Brain microvascular endothelial cell (primary cell): ENCODE data around the gene SELP.

Experiments used
- DNase-seq: peaks from one replicate; pipeline ENCODE4 v3.0.0-alpha.2; 2020
- H3K27ac ChIP-seq: fragments of 250-450 bp; sonication (Bioruptor Pico); 2 replicates; pipeline ENCODE4 v1.5.1; 2020; ENCODE audit warnings: mild to moderate bottlenecking, moderate library complexity
- H3K27me3 ChIP-seq: fragments of 250-450 bp; sonication (Bioruptor Pico); replicated peaks from 2 replicates; pipeline ENCODE4 v1.5.1; 2020; ENCODE audit warnings: mild to moderate bottlenecking
- H3K36me3 ChIP-seq: fragments of 250-450 bp; sonication (Bioruptor Pico); replicated peaks from 2 replicates; pipeline ENCODE4 v1.5.1; 2020; ENCODE audit warnings: mild to moderate bottlenecking
- H3K4me3 ChIP-seq: 2 replicates; pipeline ENCODE4 v1.5.1; 2011; ENCODE audit warnings: low read depth, mild to moderate bottlenecking, control low read depth, low read length, moderate library complexity
- in situ Hi-C: cut with HindIII; loops from 2 replicates; pipeline ENCODE4 v1.10.0; 2017; ENCODE audit warnings: low sequenced_read_pairs, low pct_ligation_motif_present
- TF ChIP-seq, protein P1 (sequence below): IDR thresholded peaks from 2 replicates; pipeline ENCODE4 v1.5.1; 2011; ENCODE audit warnings: low read depth, mild to moderate bottlenecking, moderate library complexity, low read length, control low read depth, inconsistent platforms; ENCODE audit errors: missing control alignments

The SELP gene

DNA sequence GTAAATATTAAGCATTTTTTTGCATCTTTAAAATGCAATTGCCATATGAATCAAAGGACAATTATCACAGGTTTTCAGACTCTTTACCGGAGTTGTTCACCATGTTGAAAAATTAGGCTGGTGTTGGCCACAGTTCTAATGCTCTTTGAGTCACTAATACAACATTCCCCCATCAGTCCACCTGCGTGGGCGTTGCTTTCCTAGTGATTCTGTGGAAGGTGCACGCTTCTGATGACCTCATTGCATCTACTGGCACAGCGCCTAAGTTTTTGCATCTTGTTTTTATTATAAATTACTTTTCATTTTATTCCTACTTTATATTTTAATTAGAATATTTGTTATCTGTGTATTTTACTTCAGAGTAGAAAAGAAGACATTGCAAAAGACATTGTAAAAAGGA lies 39.0 kb downstream of the SELP start:
- TF ChIP-seq, protein P1, sequence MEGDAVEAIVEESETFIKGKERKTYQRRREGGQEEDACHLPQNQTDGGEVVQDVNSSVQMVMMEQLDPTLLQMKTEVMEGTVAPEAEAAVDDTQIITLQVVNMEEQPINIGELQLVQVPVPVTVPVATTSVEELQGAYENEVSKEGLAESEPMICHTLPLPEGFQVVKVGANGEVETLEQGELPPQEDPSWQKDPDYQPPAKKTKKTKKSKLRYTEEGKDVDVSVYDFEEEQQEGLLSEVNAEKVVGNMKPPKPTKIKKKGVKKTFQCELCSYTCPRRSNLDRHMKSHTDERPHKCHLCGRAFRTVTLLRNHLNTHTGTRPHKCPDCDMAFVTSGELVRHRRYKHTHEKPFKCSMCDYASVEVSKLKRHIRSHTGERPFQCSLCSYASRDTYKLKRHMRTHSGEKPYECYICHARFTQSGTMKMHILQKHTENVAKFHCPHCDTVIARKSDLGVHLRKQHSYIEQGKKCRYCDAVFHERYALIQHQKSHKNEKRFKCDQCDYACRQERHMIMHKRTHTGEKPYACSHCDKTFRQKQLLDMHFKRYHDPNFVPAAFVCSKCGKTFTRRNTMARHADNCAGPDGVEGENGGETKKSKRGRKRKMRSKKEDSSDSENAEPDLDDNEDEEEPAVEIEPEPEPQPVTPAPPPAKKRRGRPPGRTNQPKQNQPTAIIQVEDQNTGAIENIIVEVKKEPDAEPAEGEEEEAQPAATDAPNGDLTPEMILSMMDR, result no peak
- DNase-seq, result no peak
- Histone ChIP-seq H3K27ac (no peak overlapping the region), H3K27me3 (no peaks in the 10 kb centered on the region), H3K36me3 (no peaks in the 10 kb centered on the region), H3K4me3 (no peak overlapping the region)
- in situ Hi-C loops, result no loop called here

DNA sequence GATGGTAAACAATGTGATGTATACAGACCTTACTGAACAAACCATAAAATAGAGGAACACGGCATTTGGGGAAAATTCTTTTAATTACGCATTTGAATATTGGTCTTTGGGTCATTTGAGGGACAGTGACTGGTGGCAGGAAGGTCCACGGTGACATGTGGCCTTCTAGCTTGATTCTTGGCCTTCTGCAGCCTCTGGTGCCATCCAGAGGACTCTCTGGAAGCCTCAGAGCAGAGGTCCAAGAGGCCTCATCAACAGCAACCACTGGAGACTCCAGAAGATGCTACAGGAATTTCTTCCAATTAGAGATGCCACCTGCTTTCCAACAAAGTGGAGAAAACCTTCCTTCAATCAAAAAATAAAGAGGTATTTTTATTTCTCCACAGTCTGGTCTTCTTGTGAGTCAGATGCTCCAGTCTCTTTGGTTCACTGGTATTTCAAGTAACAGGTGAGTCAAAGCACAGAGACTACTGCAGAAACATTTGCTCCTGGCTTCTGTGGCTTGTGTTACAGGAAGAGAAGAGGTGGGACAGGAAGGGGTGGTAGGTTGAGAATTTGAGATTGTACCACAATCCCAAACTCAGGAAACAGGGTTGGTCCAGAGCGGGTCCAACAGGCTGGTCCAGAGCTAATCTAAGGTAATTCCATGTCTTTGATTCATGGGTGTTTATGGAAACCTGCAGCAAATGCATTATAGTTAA lies 41.0 kb downstream of the SELP start:
- DNase-seq, result no peak
- Histone ChIP-seq H3K27ac (no peak overlapping the region), H3K4me3 (no peak overlapping the region)

DNA sequence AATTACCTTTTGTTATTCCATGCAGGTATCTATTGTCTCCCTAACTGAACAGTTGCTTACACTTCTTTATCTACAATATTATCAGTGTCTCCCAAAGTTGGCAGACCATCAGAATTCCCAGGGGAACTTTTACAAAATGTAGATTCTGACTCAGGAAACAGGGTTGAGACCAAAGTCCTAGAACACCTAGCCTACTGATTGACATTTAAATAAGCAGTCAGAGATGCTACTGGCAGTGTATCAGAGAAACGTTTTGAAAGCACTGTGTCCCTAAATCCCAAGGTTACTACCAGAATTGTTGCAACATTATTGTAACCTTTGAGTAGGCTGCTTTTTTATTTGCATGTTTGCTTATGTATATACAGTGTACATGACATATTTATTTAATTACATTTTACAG lies 41.8 kb downstream of the SELP start:
- in situ Hi-C loops, result no loop called here
- Histone ChIP-seq H3K27ac (no peak overlapping the region), H3K4me3 (no peak overlapping the region), H3K27me3 (peaks cover 2% of the 10 kb centered on the region), H3K36me3 (no peaks in the 10 kb centered on the region)
- TF ChIP-seq, protein P1, result no peak
- DNase-seq, result no peak

More for the DNA sequence above, 41.0 kb downstream of the SELP start:
- H3K36me3 ChIP-seq, result no peaks in the 10 kb centered on the region
- peaks cover 2% of the 10 kb centered on the region for H3K27me3 ChIP-seq
- TF ChIP-seq, protein P1, result no peak
- in situ Hi-C loops, result no loop called here

DNA sequence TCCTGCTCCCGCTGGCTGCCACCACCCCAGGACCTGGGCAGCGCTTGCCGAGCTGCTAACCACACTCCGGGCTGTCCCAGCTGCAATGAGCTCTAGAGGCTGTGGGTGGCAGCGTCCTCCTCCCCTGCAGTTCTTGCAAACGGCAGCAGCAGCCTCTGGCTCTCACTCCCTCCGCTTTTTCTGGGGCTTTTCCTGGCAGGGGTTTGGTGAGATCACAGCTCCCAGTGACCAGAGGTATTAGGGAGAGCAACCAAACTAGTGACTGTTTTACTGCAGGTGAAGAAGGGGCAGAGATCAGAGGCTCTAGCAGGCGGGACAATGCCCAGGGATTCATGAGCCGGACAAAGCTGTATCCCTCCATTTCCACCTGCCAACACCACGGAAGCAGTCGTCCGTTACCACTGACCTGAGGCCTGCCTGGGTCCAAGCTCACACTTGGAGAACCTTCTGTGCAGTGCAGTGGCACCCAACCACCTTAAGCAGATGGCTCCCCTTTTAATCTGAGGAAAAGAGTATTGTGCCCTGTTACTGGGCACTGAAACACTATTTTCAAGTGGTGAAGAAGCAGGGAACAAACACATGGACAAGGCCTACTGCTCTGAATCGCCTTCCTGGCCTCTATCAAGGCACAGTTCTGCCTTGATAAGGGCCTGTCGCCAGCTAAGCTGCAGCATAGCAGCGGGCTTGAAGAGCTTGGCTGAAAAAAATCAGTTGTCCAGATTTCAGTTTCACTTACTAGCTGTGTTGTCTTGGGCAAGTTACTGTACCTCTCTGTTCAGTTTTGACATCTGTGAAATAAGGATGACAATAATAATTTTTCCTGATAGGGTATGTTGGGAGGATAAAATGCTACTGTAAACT lies 43.3 kb downstream of the SELP start, which contains the start of gene F5:
Gene F5 (minus strand): TSS at position 87 of the 861 bp plus-strand sequence. CDS start 95 bp downstream, outside the sequence.
- TF ChIP-seq, protein P1, result peak; percentile 73
- no peaks in the 10 kb centered on the region for H3K36me3 ChIP-seq
- peak; percentile 59 for DNase-seq
- no peak within 1 kb of the TSS for H3K4me3 ChIP-seq
- H3K27me3 ChIP-seq, result peaks cover 2% of the 10 kb centered on the region
- in situ Hi-C loops, result no loop called here
- H3K27ac ChIP-seq, result no peak within 1 kb of the TSS

DNA sequence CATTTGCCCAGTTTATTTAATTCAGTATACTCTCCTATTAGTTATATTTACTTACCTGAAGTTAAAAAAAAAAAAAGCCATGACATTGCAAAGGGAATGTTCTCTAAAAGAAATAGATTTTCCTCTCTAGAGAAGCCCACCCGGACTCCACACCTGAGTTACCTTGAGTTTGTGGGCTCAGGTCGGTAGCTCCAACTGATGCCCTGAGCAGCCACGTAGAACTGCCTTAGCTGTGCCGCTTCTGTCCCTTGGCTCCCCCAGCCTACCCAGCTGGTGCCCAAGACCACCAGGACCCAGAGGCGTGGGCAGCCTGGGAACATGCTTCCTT lies 43.9 kb downstream of the SELP start:
- H3K4me3 ChIP-seq, result no peak overlapping the region
- no peaks in the 10 kb centered on the region for H3K36me3 ChIP-seq
- in situ Hi-C loops, result no loop called here
- TF ChIP-seq, protein P1, result no peak
- no peak for DNase-seq
- H3K27me3 ChIP-seq, result peaks cover 2% of the 10 kb centered on the region
- no peak overlapping the region for H3K27ac ChIP-seq
